ENCODE data around the gene FER.
"Not testable (repeated sequence)": the region's sequence is repeated elsewhere in the genome, so short reads cannot be mapped to it uniquely, and the experiment has no call there.

The FER gene

DNA sequence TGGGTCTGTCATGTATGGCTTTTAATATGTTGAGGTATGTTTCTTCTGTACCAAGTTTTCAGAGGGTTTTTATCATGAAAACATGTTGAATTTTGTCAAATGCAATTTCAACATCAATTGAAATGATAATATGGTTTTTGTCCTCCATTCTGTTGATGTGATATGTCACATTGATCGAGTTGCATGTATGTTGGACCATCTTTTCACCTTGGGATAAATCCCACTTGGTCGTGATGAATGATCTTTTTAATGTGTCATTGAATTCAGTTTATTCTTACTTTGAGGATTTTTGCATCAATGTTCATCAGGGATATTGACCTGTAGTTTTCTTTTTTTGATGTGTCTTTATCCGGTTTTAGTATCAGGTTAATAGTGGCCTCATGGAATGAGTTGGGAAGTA, 373.5 kb downstream of the FER start:
- no peak for DNase-seq (ENCODE audit: low spot score)

DNA sequence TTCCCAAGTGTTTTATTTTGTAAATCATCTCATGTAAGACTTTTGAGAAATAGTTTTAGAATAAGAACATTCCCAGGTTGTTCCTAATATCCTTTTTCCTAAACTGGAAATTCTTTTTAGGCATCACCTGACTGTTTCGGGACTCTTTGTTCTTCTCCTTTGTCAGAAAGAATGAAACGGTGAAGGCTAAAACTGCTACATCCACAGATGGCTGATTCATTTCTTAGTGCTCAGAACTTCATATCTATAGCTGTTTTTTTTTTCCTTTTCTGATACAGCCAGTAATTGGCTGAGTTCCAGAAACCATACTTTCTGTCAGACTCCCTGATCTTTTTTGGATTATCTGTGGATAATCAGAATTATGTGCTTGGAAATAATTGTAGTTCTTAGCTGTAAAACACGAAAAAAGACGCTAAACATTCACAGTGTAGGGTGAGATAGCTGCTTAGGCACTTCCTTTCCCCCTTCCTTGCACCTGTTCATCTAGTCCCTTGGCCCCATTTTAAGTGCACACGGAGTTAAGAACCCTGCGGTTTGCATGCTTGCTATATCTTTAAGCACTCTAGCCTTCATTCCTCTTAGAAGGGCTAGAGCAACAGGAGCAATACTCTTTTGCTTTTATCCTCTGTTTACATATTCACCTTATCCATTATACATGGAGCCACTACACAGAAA, 378.2 kb downstream of the FER start:
- no peak for DNase-seq (ENCODE audit: low spot score)

DNA sequence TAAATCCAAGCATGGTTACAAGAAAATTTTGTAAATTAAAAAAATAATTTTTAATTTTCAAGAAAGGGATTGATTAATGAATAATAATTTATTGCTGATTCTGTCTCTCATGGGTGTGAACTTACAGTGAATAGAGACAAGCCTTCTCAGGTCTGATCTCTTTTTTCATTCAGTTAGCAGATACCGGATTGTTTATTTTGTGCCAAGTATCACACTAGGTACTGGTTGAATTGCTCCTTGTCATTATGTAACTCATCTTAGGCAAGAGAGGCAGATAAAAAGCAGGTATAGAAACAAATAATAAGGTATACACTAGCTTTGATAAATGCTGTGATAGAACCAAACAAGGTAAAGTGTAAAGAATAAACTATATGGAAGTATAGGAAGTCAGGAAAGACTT, 378.8 kb downstream of the FER start:
- peak; percentile 57 for DNase-seq (ENCODE audit: low spot score)

DNA sequence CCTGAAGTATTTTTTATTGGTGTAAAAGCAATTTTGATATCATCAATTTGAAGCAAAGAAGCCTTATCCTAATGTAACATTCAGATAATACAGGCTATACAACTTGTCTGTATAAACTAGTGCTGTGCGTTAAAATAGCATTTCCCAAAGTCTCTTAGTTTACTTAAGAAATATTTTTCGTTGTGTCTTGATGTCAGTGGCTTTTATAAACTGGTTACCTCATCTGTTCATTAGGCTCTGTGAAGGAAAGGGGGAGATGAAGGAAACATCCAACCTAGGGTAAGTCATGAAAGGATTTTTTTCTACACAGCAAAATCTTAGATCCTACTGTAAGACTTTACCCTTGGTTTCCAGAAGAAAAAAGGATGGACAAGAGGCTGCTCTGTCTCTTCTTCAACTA, 389.2 kb downstream of the FER start:
- no peak for DNase-seq (ENCODE audit: low spot score)

DNA sequence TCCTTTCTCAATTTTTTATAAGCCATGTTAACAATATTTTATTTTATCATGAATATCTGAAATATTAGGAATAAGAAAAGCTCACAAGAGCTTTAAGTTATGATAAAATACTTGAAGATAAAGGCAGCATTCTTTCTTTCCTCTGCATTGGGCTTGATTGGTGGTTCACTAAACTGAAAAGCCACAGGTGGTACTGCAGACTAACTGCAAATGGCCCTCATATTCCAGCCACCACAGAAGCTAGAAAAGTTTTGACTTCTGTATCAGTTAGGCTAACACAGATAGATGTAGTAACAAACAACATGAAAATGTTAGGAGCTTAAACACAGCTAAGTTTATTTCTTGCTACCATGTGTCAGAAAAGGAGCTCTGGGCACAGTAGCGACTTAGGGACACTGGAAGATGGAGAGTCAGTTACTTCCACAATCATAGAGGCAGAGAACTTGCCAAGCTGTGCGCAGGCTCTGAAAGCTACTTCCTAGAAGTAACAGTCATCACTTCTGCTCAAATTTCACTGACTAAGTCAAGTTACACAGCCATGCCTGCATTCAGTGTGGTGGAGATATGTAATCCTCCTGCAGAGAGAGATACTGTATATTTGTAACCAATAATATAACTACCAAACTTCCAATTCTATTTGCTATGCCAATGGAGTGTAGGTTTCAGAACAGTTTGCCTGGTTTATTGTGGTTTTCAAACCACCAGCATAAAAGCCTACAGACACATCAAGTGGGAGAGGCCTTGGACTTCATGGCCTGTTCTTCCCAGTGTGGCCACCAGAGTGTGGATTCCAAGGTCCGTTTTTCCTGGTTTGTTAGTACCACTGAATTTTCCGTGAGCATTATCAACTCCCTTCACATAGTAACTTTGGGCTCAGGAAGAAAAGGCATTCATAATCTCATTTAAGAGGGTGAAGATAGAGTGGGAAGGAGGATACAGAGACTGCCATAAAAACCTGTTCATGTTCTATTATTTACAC, 393.8 kb downstream of the FER start:
- DNase-seq (ENCODE audit: low spot score), result no peak

DNA sequence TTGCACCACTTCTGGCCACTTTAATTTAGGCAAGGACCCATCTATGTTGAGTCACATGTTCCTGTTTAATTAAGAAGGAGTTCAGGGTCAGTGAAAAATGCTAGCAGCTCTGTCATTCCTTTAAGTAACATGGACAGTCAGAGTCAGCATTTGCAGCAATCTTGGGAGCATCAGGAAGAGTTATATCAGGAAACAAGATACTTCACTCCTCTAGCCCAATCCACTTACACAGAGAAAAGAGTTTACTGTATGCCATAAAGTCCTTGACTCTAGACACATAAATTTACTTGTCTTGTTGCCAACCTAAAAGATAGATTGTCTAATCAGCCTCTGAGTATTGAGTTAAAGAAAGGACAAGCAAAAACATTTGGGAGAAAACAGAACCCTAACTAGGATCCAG, 395.3 kb downstream of the FER start:
- no peak for DNase-seq (ENCODE audit: low spot score)

DNA sequence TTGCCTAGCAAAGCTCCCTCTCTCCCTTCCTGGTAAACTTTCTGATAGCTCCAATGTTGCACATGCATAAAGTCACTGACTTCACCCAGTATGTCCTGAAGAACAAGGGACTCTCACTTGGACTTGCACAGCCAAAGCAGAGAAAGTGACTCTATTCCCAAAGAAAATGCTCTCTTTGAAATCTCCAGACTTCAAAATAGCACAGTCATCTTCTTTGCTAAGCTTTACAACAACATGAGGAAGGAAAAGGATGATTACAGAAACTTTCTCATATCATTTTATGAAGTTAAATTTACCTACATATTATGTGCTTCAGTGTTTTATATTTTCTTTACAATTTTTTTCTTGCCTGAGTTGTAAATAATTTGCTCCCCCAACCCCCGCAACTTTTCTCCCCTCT, 397.4 kb downstream of the FER start:
- no peak for DNase-seq (ENCODE audit: low spot score)

DNA sequence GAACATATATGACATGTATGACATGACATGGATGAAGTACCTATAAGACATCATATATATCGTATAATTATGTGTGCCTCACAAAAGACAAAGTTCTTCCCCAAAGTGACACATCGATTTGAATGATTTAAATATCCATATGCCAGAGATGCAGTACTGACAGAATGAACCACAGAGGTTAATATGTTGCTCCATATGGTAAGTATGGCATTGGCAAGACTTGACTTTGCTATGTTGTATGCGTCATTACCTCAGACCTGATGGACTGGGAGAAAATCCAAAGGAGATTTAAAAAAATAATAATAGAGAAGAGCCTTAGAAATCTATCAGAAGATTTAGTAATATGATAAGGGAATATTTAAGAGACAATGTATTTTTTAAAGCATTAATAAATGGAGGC, 398.9 kb downstream of the FER start:
- no peak for DNase-seq (ENCODE audit: low spot score)

DNA sequence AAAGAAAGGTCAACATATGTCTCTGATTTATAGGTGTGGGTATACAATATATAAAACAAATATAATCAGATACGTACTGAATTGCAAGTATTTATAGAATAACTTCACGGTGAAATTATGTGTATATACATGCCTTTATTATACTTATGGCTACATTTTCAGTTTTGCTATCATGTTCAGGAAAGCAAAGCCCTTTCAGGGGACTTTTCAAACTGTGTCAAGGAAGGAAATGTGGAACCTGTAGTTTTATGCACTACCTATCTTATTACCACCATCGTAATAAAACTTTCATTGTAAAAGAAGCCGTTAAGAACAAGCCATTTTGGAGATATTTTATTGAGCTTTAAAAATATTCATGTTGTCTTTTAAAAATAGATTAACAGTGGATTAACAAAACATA, 404.9 kb downstream of the FER start:
- no peak for DNase-seq (ENCODE audit: low spot score)

DNA sequence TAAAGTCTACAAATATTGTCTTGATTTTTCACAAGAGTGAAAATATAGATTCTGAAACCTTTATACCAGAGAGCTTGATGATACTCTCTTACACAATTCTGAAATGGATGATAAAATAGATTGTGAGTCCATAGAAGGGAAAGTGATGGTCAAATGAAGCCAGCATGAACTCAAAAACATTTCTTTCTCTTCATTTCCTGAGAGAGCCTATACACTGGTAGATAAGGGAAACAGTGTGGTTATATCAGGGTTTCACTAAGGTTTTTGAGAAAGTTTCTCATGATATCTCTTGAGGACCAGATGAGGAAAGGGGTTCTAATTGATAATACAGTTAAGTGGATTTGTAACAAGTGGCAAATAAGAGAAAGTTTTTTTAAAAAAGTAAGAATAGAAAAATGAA, 407.9 kb downstream of the FER start:
- DNase-seq (ENCODE audit: low spot score), result no peak

DNA sequence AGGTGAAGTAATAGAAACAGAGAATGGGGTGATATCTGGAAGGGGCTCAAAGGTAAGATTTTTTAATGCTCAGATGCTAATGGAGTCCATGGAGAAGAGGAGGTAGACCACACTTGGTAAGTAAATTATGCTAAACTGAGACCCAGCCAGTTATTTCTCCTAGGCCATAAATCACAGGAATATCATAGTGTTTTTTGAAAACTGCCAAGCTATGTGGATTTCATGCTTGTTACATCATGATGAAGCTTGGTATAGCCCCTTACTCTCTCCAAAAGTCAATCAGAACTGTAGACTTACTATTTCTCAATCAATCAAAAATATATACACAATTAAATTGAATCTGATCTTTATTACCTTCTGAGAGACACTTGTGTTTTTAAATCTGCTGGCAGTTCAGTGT, 409.2 kb downstream of the FER start:
- no peak for DNase-seq (ENCODE audit: low spot score)

DNA sequence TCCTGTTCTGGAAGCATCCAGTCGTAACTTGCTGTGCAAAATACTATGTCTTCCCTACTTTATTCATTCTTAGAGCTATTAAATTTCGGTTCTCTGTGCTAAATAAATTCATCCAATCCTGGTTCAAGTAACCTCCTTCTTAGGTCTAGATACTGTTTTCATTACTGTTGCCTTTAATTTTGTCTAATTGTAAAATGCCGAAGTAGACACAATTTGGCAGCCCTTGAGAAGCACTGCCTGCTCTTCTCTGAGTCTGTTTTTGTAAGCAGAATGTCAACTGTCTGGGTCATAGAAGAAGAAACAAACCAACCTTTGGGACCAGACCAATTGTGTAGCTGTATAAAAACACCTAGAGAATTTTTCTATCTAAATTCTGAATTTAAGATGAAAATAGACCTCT, 412.8 kb downstream of the FER start:
- no peak for DNase-seq (ENCODE audit: low spot score)

DNA sequence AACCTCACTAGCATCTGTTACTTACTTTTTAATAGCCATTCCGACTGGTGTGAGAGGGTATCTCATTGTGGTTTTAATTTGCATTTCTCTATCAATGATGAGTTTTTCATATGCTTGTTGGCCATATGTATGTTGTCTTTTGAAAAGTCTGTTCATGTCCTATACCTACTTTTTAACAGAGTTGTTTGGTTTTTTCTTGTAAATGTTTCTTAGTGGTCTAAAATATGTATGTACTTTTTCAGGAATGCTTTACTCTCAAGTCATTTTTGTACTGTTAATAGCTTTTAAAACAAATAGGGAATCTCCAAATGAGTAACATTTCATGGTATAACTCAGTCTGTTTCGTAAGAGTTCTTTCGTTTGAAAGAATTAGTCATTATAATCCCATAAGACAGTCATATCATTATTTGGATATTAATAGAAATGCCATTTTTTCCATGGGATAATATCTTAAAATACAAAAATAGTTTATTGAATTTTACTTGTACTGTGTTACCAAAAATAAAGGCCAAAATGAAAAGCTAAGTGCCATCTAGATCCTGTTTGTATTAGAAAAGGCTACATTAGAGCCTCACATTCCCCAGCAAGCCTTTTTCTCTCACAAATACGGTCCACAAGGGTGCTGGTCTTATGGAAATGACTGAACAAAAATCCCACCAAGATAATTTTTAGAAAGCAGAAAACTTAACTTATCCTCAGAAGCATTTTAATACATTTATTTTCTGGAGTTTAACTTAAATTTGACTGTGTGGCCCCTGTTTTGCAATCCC, 414.4 kb downstream of the FER start:
- DNase-seq (ENCODE audit: low spot score), result no peak

DNA sequence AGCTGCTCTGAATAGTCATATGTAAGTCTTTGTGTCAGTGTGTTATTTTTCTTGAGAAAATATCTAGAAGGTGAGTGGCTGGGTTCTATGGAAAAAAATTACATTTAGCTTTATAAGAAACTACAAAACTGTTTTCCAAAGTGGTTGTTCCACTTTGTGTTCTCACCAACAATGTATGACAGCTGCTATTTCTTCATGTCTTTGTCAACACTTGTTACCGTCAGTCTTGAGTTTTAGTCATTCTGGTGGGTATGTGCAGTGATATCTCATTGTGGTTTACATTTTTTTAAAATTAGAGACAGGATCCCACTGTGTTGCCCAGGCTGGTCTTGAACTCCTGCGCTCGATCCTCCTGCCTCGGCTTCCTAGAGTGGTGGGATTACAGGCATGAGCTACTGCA, 415.6 kb downstream of the FER start:
- no peak for DNase-seq (ENCODE audit: low spot score)

DNA sequence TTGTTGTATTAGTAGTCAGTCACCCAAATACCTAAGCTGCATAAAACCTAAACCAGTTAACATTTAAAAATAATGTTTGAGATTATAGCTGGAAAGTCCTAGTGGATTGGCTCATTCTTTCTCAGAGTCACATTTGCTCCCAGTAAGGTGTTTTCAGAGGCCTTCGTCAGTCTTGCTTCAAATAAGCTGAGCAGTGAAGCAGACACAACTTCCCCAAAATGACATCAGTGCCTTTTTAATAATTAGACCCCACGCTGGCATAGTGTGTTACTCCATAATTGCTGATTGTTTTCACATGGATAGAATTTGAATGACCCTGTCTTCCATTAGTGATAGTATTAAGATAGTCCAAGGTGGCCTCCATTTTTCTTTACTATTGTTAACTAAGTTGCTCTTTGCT, 416.3 kb downstream of the FER start:
- no peak for DNase-seq (ENCODE audit: low spot score)

DNA sequence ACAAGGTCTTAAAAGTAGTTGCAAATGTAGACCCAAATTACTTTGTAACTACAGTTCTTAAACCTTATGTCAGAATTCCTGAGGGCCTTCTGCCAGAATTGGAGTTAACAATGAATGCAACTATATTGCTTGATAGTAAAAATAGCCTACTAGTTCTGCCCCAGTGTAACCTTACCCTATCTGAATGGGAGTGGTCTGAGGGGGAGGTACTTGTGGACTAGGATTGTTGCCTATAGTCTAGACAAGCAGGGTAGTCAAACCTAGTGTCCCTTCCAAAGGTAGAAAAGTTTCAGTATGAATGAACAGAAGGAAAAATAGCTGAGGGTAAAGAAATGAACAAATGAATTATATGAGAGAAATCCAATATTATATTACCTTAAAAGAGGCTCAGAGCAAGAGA, 419.9 kb downstream of the FER start:
- no peak for DNase-seq (ENCODE audit: low spot score)

DNA sequence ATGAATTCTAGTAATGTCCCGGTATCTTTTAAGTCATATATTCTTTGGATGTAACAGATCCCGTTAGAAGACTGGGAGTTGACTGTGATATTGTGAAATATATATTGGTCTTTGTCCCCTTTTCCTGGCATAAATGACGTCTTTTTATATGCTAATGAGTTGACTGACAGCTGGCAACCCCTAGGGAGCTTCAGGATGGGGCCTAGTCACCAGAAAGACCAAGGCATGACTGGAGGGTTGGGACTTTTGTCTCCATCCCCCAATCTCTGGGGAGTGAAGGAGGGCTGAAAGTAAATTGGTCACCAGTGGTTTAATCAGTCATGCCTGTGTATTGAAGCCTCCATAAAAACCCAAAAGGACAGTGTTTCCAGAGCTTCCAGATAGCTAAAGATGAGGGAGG, 420.5 kb downstream of the FER start:
- DNase-seq (ENCODE audit: low spot score), result no peak

DNA sequence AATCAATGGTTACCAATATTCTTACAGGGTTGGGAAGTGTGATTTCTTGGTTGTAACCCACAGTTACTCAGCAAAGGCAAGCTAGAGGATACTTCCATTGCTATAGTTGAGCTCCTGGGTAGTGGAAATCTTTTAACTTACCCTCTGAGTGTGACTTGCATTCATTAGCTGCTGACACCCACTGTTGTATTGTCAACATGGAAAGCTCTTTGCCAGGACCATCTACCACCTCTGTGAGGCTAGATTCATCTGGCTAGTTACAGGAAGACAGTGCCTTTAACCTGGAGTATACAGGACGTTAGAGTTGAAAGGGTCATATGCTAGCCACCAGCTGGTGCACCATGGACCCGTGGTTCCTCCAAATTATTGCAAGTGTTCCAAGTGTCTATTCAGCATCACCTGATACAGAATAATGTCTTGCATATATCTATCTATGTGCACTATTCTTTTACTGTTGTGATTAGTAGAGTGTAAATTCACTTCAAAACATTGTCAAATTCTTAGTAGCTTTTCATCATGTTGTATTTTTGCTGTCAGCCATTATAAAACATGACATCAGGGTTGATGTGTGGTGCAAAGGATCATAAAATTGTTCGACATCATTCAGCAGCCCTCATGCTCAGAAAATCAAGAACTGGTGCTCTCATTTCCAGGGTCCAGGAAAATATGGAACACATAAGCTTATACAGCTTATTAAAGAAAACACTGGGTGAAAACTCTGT, 423.1 kb downstream of the FER start:
- no peak for DNase-seq (ENCODE audit: low spot score)

DNA sequence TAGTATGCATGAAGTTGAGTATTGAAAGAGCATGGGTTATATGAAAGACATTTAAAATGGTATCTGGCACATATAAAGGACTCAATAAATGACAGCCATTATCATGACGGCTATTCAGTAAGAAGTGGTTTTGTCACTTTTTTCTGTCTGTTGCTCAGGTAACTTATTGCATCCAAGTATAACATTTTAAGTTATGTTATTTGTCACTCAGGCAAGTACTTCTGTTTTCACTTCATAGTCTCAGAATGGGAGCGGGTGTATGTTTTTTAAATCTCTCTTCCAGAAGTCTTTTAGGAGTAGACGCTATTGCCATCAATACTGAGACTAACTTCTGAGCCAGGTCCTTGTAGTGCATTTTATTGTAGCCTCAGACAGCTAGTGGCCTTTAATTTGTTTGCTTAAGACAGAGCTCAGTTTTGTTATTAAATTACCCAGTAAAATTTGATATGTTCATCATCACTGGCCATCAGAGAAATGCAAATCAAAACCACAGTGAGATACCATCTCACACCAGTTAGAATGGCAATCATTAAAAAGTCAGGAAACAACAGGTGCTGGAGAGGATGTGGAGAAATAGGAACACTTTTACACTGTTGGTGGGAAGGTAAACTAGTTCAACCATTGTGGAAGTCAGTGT, 423.9 kb downstream of the FER start:
- not testable (repeated sequence) for DNase-seq (ENCODE audit: low spot score)

DNA sequence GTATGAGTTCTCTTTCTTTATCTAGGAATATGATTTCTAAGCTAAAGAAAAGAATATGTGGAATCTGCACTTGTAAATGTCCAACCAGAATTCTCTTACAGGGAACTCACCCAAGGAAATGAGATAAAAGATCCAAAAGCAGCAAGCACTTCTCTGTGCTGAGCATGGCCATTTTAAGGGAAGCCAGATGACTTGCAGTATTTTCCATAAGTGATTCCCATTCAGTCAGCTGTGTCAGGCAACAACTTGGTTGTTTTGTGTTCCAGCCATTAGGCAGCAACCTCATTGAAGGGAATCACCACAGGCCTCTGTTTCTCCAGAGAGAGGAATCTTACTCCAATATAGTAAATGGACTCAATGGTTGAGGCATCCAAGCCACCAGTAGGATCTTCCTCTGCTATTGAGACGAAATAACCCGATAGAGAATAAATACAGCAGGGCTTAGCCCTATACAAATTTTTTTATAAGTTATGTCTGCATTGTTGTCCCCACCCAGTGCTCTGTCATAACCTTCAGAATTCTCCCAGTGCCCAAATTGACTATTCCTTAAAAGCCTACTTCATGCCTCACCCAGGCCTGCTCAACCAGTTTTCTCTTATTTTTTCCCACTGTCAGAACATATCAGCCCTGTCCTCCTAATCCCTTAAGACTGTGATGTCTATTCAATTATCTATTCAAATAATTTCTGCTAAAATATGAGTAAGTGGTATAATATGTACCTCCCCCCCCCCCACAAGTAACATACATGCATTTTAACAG, 425.5 kb downstream of the FER start:
- no peak for DNase-seq (ENCODE audit: low spot score)

DNA sequence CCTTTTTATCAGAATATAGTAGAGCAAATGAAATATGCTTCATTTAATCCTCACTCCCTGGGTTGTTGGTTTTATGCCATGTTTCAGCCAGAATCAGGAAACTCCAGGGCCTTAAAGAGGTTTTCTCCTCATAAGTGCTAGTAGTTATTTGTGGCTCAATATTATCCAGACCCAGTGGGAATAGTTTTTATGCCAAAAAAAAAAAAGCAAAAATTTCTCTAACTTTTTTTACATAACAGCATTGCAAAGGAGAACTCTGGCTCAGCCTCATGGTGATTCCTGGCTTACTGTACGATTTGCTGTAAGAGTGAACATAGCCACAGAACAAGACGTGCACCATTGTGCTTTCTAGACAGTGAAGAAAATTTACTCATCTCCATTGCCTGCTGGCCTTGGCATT, 429.5 kb downstream of the FER start:
- peak; percentile 3 for DNase-seq (ENCODE audit: low spot score)

All from cerebellar cortex (tissue), 1 donor.